OCI-LY7 (cell line): Measurements from ENCODE around the gene ITIH3. TPM values are rescaled to one million over a fixed set of nuclear protein-coding genes. Genes with fewer than 3 reads are reported as not detected.

ENCODE experiments used
- BruUV-seq: library from RNA; stranded (reverse); fragments of 400-500 nt; replicated peaks from 2 replicates; lab custom pipeline; 2021; lab: Mats Ljungman, UMichigan
- CTCF ChIA-PET: fragments of 300-600 bp; sonication (Branson Sonifier 250); formaldehyde crosslinking; loops from one replicate; lab custom pipeline; 2022; ENCODE audit warnings: antibody characterized with exemption; ENCODE audit not compliant: unreplicated experiment; lab: Charles Lee
- POLR2A ChIA-PET: fragments of 300-600 bp; sonication (Branson Sonifier 250); formaldehyde crosslinking; loops from one replicate; lab custom pipeline; 2022; ENCODE audit warnings: antibody characterized with exemption; lab: Charles Lee
- DNase-seq: peaks from one replicate; pipeline ENCODE4 v3.0.0-alpha.2; 2015; ENCODE audit warnings: low spot score
- H2AFZ ChIP-seq: fragments of 200-600 bp; sonication (generic), shearing (Covaris generic); 2 replicates; pipeline ENCODE4 v1.6.1; 2014; ENCODE audit warnings: mild to moderate bottlenecking, antibody characterized with exemption, low read length, moderate library complexity
- H3K27ac ChIP-seq: fragments of 200-600 bp; sonication (generic); 2 replicates; pipeline ENCODE4 v1.5.1; 2014; ENCODE audit warnings: mixed run types, low read depth, mild to moderate bottlenecking, moderate library complexity, low read length, inconsistent platforms; ENCODE audit not compliant: poor library complexity, severe bottlenecking
- H3K36me3 ChIP-seq: fragments of 200-600 bp; sonication (generic); 2 replicates; pipeline ENCODE4 v1.6.1; 2014; ENCODE audit warnings: mild to moderate bottlenecking, antibody characterized with exemption, low read length, moderate library complexity, mixed read lengths; ENCODE audit not compliant: insufficient read depth
- H3K4me1 ChIP-seq: fragments of 200-600 bp; sonication (generic); 2 replicates; pipeline ENCODE4 v1.5.1; 2014; ENCODE audit warnings: mild to moderate bottlenecking, low read length; ENCODE audit not compliant: insufficient read depth, poor library complexity, severe bottlenecking
- H3K4me2 ChIP-seq: fragments of 200-600 bp; sonication (generic); 2 replicates; pipeline ENCODE4 v1.6.1; 2014; ENCODE audit warnings: mild to moderate bottlenecking, low read length
- H3K4me3 ChIP-seq: fragments of 200-600 bp; sonication (generic); 2 replicates; pipeline ENCODE4 v1.5.1; 2014; ENCODE audit warnings: mild to moderate bottlenecking, low read depth, low read length; ENCODE audit not compliant: poor library complexity, severe bottlenecking
- H3K79me2 ChIP-seq: fragments of 200-600 bp; sonication (generic); 2 replicates; pipeline ENCODE4 v1.6.1; 2016; ENCODE audit warnings: low read depth, mild to moderate bottlenecking, low read length, moderate library complexity, mixed read lengths; ENCODE audit not compliant: insufficient read depth
- H3K9me2 ChIP-seq: fragments of 200-600 bp; sonication (generic); 2 replicates; pipeline ENCODE4 v1.6.1; 2016; ENCODE audit warnings: mild to moderate bottlenecking, low read length, mixed read lengths; ENCODE audit not compliant: insufficient read depth
- H3K9me3 ChIP-seq: fragments of 200-600 bp; sonication (generic); 2 replicates; pipeline ENCODE4 v1.6.1; 2014; ENCODE audit warnings: mild to moderate bottlenecking, mixed run types, low read length, mixed read lengths
- H4K20me1 ChIP-seq: fragments of 200-600 bp; sonication (generic); 2 replicates; pipeline ENCODE4 v1.6.1; 2014; ENCODE audit warnings: mild to moderate bottlenecking, antibody characterized with exemption, low read length, moderate library complexity, mixed read lengths; ENCODE audit not compliant: insufficient read depth
- CTCF ChIP-seq: fragments of 200-600 bp; sonication (generic); conservative IDR thresholded peaks from 2 replicates; pipeline ENCODE4 v1.5.1; 2014; ENCODE audit warnings: mild to moderate bottlenecking, antibody characterized with exemption, low read length, moderate library complexity, mixed read lengths
- EZH2phosphoT487 ChIP-seq: fragments of 200-600 bp; sonication (generic); IDR thresholded peaks from 2 replicates; pipeline ENCODE4 v1.6.1; 2018; ENCODE audit warnings: low read depth, borderline replicate concordance, mild to moderate bottlenecking, mixed run types, antibody characterized with exemption, low read length, moderate library complexity, mixed read lengths
- intact Hi-C: fragments of 100-400 bp; cut with micrococcal nuclease; formaldehyde crosslinking; loops from one replicate; pipeline ENCODE4 v1.10.0; 2022; ENCODE audit not compliant: unreplicated experiment
- total RNA-seq, 2 experiments: library from RNA; depleted of rRNA in 1 of 2; stranded (reverse); fragments of >200 nt in 1 of 2; shearing (Covaris generic) in 1 of 2; gene quantifications; 2 replicates each; pipeline ENCODE4 v1.2.3, GENCODE V29; 2014 to 2022

ITIH3 gene
- total RNA-seq, 2 experiments from 2014 or later, result not detected

DNA sequence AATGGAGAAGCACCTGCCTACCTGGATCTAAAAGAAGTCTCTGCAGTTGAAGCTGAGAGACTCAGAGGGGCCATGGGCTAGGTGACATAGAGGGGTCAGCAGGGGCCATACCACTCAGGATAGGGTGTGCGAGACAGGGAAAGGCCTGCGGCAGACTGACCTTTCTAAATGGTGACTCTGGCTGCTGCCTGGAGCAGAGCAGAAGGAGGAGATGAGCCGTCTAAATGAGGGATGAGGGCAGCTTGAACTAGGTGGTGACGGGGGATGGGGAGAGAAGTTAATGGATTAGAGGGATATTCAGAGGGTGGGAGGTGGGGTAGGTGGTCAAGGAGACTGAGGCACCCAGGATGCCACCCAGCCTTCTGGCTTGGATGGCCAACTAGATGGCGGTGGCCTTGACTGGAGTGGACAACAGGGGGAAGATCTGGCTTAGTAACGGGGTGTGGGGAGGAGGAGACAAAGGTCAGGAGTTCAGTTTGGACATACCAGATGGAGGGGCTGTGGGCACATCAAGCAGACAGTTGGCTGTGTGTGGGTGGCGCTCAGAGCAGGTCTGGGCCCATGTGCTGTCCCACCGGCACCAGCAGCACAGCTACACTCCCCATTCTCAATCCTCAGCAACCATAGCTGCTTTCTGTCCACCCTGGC is 20.4 kb upstream of the ITIH3 start:
- ChIA-PET CTCF (no interaction called here), POLR2A (interaction anchor here (0.5 kb wide), 1 partner anchor 143 kb away, joined by 5 read pairs; no protein-coding TSS in a partner anchor)
- TF ChIP-seq EZH2phosphoT487 (no peak), CTCF (no peak)
- BruUV-seq, result no TSS peak
- Histone ChIP-seq H2AFZ (no peak overlapping the region), H3K79me2 (peaks cover 11% of the 10 kb centered on the region; the same call in 1 of the 2 replicates), H3K36me3 (no peaks in the 10 kb centered on the region), H3K4me3 (no peak overlapping the region), H3K9me3 (no peaks in the 10 kb centered on the region), H3K9me2 (no peaks in the 10 kb centered on the region), H3K27ac (no peak overlapping the region), H3K4me2 (no peak overlapping the region), H4K20me1 (peaks cover 4% of the 10 kb centered on the region; the same call in 1 of the 2 replicates), H3K4me1 (peaks cover 18% of the 10 kb centered on the region)
- intact Hi-C loops, result no loop called here
- no peak for DNase-seq

DNA sequence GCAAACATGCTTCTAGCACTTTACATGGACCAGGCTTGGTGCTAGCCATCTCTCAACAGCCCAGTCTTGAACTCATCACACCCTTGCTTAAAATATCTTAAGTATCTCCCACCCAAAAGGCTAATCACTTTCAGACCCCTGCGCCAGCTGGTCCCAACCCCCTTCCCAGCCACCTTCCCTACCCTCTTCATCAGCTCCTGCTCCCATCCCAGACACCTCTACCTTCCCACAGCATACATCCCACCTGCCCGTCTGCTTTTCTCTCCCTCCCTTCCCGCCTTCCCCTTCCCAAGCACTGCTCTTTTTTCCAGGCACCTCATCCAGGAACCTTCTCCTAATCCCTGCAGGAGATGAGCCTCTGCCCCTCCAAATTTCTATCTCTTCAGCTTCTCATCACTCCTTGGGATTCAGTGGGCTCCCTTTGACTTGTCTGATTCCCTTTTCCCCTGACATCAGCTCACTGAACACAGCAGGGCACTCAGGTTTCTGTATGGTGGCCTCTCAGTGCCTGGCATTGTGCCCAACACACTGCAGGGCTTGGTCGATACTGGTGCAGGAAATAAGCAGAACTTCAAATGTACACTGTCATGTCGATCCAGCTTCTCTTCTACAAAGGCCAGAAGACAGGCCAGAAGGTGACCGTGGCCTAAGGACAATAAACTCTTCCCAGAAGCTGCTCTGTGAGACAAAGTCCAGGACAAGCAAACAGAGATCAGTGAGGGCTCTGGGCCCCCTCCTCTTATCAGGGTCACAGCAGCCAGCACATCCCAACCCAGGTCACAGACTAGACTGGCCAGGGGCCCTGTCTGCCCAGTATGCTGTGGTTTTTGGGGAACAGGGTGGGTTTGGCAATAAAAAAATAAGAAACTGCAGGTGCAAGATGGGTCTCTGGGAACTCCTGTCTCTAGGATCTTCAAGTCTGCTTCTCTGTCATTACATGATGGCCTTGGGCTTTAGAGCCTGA is 19.4 kb upstream of the ITIH3 start:
- Histone ChIP-seq H4K20me1 (no peaks in the 10 kb centered on the region), H3K79me2 (peaks cover 1% of the 10 kb centered on the region; the same call in 1 of the 2 replicates), H3K27ac (no peak overlapping the region), H3K9me3 (no peaks in the 10 kb centered on the region), H3K4me2 (no peak overlapping the region), H2AFZ (peak overlapping the region; percentile 24), H3K9me2 (no peaks in the 10 kb centered on the region), H3K36me3 (no peaks in the 10 kb centered on the region), H3K4me1 (peaks cover 12% of the 10 kb centered on the region), H3K4me3 (no peak overlapping the region)
- no peak for TF ChIP-seq EZH2phosphoT487
- TF ChIP-seq CTCF, result no peak
- ChIA-PET POLR2A (interaction anchor here (0.5 to 1.3 kb wide), 2 partner anchors 10 to 144 kb away, joined by 4 to 5 read pairs; no protein-coding TSS in a partner anchor), CTCF (no interaction called here)
- no TSS peak for BruUV-seq
- intact Hi-C loops, result no loop called here
- no peak for DNase-seq
